GDM1 (cell line): ENCODE measurements around the gene NHLH1.
A peak's percentile ranks its signal among the peaks of the same experiment; 100 is the strongest.

Source experiments
- DNase-seq: peaks from one replicate; lab custom pipeline; 2025; lab: John Stamatoyannopoulos, UW

The NHLH1 gene

GRCh38 chr1:160366731-160367515, at the start of gene NHLH1:
TSS of gene NHLH1 (plus strand) at chr1:160367071. CDS start at chr1:160370732, 3,661 bp downstream.
- DNase-seq, result no peak

- no peak for DNase-seq
These were observed 44.0 kb upstream of the NHLH1 start for GRCh38 chr1:160322831-160323230.

- no peak for DNase-seq
These were observed 41.6 kb upstream of the NHLH1 start for GRCh38 chr1:160325252-160325651.

GRCh38 chr1:160326418-160326817, 40.5 kb upstream of the NHLH1 start:
- DNase-seq, result no peak

- no peak for DNase-seq
These were observed 38.7 kb upstream of the NHLH1 start for GRCh38 chr1:160328184-160328583.

- no peak for DNase-seq
These were observed 36.8 kb upstream of the NHLH1 start for GRCh38 chr1:160330119-160330518.

GRCh38 chr1:160332516-160332915, 34.4 kb upstream of the NHLH1 start:
- DNase-seq, result no peak

- DNase-seq, result no peak
These were observed 28.3 kb upstream of the NHLH1 start for GRCh38 chr1:160338580-160338979.

- no peak for DNase-seq
These were observed 26.7 kb upstream of the NHLH1 start for GRCh38 chr1:160340146-160340545.

GRCh38 chr1:160340866-160341265, 26.0 kb upstream of the NHLH1 start:
- DNase-seq, result no peak

GRCh38 chr1:160342526-160342925, 24.3 kb upstream of the NHLH1 start:
- no peak for DNase-seq

- DNase-seq, result peak; percentile 88
These were observed 23.7 kb upstream of the NHLH1 start, which contains the start of the genes COPA and NCSTN for GRCh38 chr1:160342953-160343869. TSS of gene COPA (minus strand) at chr1:160343250. CDS start at chr1:160343170, 80 bp downstream. TSS of gene NCSTN (plus strand) at chr1:160343383. CDS start at chr1:160343397, 14 bp downstream.

GRCh38 chr1:160344241-160344640, 22.6 kb upstream of the NHLH1 start:
- no peak for DNase-seq

- DNase-seq, result no peak
These were observed 21.9 kb upstream of the NHLH1 start for GRCh38 chr1:160344936-160345335.

- DNase-seq, result no peak
These were observed 20.4 kb upstream of the NHLH1 start for GRCh38 chr1:160346463-160346862.

GRCh38 chr1:160346958-160347357, 19.9 kb upstream of the NHLH1 start:
- DNase-seq, result no peak

- no peak for DNase-seq
These were observed 15.2 kb upstream of the NHLH1 start for GRCh38 chr1:160351629-160352028.

GRCh38 chr1:160352555-160352954, 14.3 kb upstream of the NHLH1 start:
- no peak for DNase-seq

- no peak for DNase-seq
These were observed 13.6 kb upstream of the NHLH1 start for GRCh38 chr1:160353223-160353622.

GRCh38 chr1:160354388-160354985, 12.4 kb upstream of the NHLH1 start:
- DNase-seq, result no peak

- no peak for DNase-seq
These were observed 9.4 kb upstream of the NHLH1 start for GRCh38 chr1:160357286-160358002.

GRCh38 chr1:160358073-160358472, 8.8 kb upstream of the NHLH1 start:
- DNase-seq, result no peak
